HG03378 (cell line): ENCODE data around the gene DCAF11.

Source experiments
- ATAC-seq: cut with Tn5 transposase; IDR thresholded peaks from one replicate; pipeline ENCODE4 v1.9.1; 2021; ENCODE audit warnings: mild to moderate bottlenecking, moderate library complexity; ENCODE audit not compliant: unreplicated experiment

The DCAF11 gene

GRCh38 chr14:24116128-24116814, 1.7 kb downstream of the DCAF11 start:
- no peak for ATAC-seq

- ATAC-seq: no peak
These were observed 2.6 kb downstream of the DCAF11 start for GRCh38 chr14:24117179-24117578.

DNA sequence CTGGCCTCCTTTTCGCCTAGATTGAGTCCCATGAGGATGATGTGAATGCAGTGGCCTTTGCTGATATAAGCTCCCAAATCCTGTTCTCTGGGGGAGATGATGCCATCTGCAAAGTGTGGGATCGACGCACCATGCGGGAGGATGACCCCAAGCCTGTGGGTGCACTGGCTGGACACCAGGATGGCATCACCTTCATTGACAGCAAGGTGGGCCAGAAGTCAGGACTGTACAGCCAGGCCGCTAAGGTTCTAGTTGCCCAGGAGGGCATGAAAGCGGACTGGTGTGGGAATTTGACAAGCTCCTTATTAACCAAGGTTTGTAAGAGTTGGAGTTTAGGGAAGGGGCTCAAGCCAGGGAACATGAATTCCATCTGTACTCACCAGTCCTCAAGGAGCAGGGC, 5.1 kb downstream of the DCAF11 start:
- ATAC-seq: no peak

- ATAC-seq: no peak
These were observed 6.6 kb downstream of the DCAF11 start for GRCh38 chr14:24121210-24121609.

- ATAC-seq: no peak
These were observed 7.8 kb downstream of the DCAF11 start for GRCh38 chr14:24122416-24122815.

DNA sequence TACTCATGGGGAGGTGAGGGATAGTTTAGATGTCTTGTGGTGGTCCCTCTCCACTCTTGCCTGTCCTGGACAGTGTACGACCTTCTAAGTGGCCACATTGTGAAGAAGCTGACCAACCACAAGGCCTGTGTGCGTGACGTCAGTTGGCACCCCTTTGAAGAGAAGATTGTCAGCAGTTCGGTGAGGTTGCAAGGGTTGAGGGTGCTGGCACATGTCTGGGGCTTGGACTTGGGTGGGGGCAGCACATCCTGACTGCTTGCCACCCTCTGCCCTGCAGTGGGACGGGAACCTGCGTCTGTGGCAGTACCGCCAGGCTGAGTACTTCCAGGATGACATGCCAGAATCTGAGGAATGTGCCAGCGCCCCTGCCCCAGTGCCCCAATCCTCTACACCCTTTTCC, 8.3 kb downstream of the DCAF11 start:
- ATAC-seq: no peak

- no peak for ATAC-seq
These were observed 9.1 kb downstream of the DCAF11 start for GRCh38 chr14:24123424-24124417.

GRCh38 chr14:24126939-24127338, 12.4 kb downstream of the DCAF11 start:
- no peak for ATAC-seq

DNA sequence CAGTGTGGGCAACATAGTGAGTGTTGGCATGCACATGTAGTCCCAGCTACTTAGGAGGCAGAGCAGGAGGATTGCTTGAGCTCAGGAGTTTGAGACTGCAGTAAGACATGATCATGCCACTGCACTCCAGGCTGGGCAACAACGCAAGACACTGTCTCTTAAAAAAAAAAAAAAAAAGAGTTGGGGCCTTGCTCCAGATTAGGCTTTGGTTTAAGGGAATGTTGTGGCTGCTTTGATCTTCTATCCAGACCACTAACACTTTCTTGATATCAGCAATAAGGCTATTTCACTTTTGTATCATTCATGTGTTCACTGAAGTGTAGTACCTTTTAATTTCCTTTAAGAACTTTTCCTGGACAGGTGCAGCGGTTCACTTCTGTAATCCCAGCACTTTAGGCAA, 13.1 kb downstream of the DCAF11 start:
- no peak for ATAC-seq

- no peak for ATAC-seq
These were observed 14.9 kb downstream of the DCAF11 start for GRCh38 chr14:24129410-24129998.

DNA sequence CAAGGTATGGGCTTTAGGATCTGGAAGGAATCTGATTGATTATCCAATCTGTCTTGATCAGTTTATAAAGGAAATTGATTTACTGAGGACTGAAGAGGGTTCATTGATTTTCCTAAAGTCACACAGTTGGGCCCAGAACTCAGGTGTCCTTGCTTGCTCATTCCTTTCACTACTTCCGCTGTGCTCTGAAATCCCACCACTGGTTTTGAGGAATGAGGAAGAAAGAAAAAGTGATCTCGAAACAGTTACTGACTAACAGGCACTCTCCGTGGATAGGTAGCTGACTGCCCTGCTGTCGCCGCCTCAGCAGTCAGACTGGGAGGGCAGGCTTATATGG, 15.8 kb downstream of the DCAF11 start, which contains the start of gene FITM1:
TSS of gene FITM1 (plus strand) at position 280 of the 337 bp plus-strand sequence. CDS start 905 bp downstream, outside the sequence.
- no peak for ATAC-seq

DNA sequence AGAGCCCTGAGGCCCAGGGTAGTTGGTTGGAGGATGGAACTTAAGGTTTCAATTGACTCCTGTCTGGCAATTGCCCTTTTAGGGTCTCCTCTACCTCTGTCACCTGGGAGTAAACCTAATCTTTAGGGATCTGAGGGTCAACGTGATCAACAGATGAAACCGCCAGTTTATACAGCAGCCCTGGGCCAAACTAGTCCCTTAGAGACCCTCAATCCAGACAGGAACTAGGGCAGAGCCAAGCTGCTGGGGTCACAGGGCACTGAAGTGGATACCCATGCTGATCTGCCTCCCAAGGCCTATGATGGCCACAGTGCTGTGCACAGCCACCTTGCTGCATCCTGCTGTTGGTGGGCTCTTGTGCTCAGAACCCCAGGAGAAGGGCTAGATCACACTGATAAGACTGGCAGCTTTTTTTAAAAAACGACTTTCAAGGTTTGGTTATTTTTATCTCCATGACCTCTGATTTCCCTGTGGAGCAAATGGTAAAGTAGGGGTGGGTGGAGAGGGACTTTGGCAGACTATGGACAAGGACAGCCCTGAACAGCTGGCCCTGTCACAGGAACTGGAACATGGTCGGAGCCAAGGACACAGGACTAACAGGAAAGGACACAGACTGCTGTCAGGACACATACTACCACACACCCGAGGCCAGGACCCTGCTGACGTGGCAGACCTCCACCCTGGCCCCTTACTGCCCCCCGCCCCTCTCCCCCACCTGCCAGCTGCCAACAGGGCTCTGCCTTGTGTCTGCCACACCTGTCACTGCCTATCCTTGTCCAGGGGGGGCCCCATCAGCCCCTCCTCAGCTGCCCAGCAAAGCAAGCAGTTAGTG, 16.4 kb downstream of the DCAF11 start:
- ATAC-seq: no peak

- no peak for ATAC-seq
These were observed 17.0 kb downstream of the DCAF11 start for GRCh38 chr14:24131549-24131966.

GRCh38 chr14:24132061-24132685, 17.6 kb downstream of the DCAF11 start:
- no peak for ATAC-seq

DNA sequence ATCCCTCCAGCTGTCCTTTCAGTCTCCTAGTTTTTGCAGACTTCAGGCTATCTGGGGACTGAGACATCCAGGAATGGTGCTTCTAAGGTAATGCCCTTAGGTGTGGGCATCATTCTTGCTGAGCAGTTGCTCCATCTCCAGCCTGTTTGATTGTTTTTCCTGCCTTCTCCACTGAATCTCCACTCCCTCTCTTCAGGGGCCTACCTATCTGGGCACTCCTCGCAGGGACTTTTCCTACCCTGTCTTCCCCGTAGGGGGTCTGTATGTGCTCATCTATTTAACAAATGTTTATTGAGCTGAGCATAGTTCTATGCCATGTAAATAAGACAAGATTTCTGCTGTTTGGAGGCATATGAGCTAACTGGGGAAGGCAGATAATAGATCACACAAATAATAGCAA, 18.4 kb downstream of the DCAF11 start:
- no peak for ATAC-seq

DNA sequence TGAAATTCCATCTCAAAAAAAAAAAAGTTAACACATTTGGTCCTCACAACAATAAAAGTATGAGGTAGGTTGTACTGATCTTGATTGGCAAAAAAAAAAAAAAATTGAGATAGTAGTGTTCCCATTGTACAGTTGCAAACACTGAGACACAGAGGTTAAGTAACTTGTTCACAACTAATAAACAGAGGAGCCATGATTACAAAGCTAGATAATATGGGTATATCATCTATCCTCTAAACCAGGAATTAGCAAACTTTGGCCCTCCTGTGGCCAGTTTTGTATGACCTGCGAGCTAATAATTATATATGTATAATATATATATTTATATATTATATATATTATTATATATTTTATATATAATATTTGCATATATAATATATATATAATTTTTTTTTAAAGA, 19.2 kb downstream of the DCAF11 start:
- no peak for ATAC-seq

- ATAC-seq: peak; percentile 5
These were observed 20.9 kb downstream of the DCAF11 start for GRCh38 chr14:24135584-24135833.

DNA sequence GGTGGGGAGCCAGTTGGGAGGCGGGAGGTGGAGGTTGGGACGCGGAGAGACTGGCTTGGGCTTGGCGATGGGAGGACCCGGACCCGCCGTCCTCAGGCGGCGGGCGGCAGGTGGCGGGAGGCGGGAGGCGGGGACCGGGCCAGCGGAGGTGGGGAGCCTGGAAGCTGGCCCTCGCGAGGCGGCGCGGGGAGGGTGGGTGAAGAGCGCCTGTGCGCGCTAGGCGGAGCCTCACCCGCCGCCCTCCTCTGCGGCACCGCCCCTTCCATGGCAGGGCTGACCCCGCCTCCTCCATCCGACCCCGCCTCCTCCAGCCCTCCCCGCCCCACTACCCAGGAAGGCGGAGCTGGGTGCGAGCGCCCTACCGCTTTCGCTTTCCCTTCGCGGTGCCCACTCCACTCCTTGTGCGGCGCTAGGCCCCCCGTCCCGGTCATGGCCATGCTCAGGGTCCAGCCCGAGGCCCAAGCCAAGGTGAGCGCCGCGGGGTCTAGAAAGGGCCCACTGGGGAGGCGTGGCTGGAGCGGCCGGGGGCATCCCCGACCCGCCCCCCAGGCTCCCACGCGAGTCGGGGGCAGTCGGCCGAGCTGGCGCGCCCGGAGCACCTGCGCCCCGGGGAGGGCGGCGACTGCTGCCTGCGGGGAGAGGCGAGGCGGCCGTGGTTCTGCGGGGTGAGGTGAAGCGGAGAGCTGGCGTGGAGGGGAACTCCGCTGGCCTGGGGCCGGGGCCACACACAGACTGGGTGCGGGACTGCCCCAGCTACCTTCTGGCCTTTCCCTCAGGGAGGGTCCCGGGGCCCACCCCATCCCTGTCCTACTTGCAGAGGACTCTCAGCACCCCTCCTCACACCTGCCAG, 21.5 kb downstream of the DCAF11 start, which contains the start of gene PSME1:
TSS of gene PSME1 (plus strand) at position 361 of the 850 bp plus-strand sequence. CDS start at position 430, 69 bp downstream.
- peak; percentile 57 for ATAC-seq

GRCh38 chr14:24136684-24137528, 22.3 kb downstream of the DCAF11 start:
- ATAC-seq: no peak
